Loucy (cell line): Measurements from ENCODE around the gene RARRES2.

ENCODE experiments used
- CTCF ChIP-seq: fragments of 200-600 bp; sonication (generic); conservative IDR thresholded peaks from 2 replicates; pipeline ENCODE4 v1.5.1; 2014; ENCODE audit warnings: mild to moderate bottlenecking, antibody characterized with exemption, low read length
- EZH2phosphoT487 ChIP-seq: fragments of 200-600 bp; IDR thresholded peaks from 2 replicates; pipeline ENCODE4 v1.6.1; 2018; ENCODE audit warnings: antibody characterized with exemption, mild to moderate bottlenecking, moderate library complexity, borderline replicate concordance

- no peak for TF ChIP-seq CTCF
- no peak for TF ChIP-seq EZH2phosphoT487
Observed at GRCh38 chr7:150339409-150339809, 2.0 kb downstream of the RARRES2 start.
